HL-60 (cell line): Measurements from ENCODE around the gene NFYA.

Experiments used
- DNase-seq, 2 experiments: peaks; one replicate each; pipeline ENCODE4 v3.0.0-alpha.2; 2010 to 2020; ENCODE audit warnings: low read depth in 1 of 2, low spot score in 1 of 2
- H3K27ac ChIP-seq: fragments of 250-450 bp; sonication (Bioruptor Pico); replicated peaks from 2 replicates; pipeline ENCODE4 v1.5.1; 2020; ENCODE audit warnings: mild to moderate bottlenecking, moderate library complexity
- H3K27me3 ChIP-seq: fragments of 250-450 bp; sonication (Bioruptor Pico); 2 replicates; pipeline ENCODE4 v1.5.1; 2021; ENCODE audit warnings: mild to moderate bottlenecking, moderate library complexity; ENCODE audit not compliant: insufficient read depth, poor library complexity, severe bottlenecking
- H3K4me3 ChIP-seq: replicated peaks from 2 replicates; pipeline ENCODE4 v1.5.1; 2011; ENCODE audit warnings: mild to moderate bottlenecking, control low read depth, low read length; ENCODE audit not compliant: insufficient read depth
- GABPA ChIP-seq: IDR thresholded peaks from 2 replicates; pipeline ENCODE4 v1.6.1; 2012; ENCODE audit warnings: low read depth
- POLR2AphosphoS5 ChIP-seq: IDR thresholded peaks from 2 replicates; pipeline ENCODE4 v1.6.1; 2012; ENCODE audit warnings: low read depth
- SPI1 ChIP-seq: IDR thresholded peaks from 2 replicates; pipeline ENCODE4 v1.6.1; 2012; ENCODE audit warnings: low read depth, mild to moderate bottlenecking, borderline replicate concordance
- TF ChIP-seq, protein P1 (sequence below): IDR thresholded peaks from one replicate; pipeline ENCODE4 v1.5.1; 2011; ENCODE audit warnings: low read length, control low read depth, inconsistent platforms; ENCODE audit not compliant: insufficient read depth
- TF ChIP-seq, protein P2 (sequence below): IDR thresholded peaks from 2 replicates; pipeline ENCODE4 v1.6.1; 2012; ENCODE audit warnings: low read depth; ENCODE audit not compliant: insufficient replicate concordance

Gene NFYA

GRCh38 chr6:41043151-41043550 lies 29.6 kb upstream of the NFYA start:
- TF ChIP-seq, protein P1, sequence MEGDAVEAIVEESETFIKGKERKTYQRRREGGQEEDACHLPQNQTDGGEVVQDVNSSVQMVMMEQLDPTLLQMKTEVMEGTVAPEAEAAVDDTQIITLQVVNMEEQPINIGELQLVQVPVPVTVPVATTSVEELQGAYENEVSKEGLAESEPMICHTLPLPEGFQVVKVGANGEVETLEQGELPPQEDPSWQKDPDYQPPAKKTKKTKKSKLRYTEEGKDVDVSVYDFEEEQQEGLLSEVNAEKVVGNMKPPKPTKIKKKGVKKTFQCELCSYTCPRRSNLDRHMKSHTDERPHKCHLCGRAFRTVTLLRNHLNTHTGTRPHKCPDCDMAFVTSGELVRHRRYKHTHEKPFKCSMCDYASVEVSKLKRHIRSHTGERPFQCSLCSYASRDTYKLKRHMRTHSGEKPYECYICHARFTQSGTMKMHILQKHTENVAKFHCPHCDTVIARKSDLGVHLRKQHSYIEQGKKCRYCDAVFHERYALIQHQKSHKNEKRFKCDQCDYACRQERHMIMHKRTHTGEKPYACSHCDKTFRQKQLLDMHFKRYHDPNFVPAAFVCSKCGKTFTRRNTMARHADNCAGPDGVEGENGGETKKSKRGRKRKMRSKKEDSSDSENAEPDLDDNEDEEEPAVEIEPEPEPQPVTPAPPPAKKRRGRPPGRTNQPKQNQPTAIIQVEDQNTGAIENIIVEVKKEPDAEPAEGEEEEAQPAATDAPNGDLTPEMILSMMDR = no peak
- TF ChIP-seq POLR2AphosphoS5 = no peak
- DNase-seq = no peak
- H3K27ac ChIP-seq = no peak overlapping the region
- no peaks in the 10 kb centered on the region for H3K27me3 ChIP-seq
- H3K4me3 ChIP-seq = no peak overlapping the region

DNA sequence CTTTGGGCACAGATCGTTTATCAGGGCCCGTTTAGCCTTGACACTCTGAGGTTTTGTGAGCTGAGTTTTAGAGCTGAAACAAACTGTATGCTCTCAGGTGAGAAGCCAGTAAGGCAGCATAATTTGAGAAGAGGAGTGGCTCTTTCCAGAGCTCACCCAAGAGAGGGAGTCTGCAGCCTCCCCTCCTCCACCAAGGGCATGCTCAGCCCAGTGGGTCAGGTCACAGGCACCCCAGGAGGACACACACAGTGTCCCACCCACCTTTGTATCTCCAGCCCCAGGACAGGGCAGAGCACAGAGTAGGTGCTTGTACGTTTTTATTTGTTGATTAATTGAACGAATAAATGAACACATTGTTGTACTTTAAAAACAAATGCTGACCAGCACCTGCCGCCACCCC lies 27.1 kb upstream of the NFYA start:
- no peak for DNase-seq
- H3K4me3 ChIP-seq = no peak overlapping the region
- no peak overlapping the region for H3K27ac ChIP-seq
- TF ChIP-seq, protein P2, sequence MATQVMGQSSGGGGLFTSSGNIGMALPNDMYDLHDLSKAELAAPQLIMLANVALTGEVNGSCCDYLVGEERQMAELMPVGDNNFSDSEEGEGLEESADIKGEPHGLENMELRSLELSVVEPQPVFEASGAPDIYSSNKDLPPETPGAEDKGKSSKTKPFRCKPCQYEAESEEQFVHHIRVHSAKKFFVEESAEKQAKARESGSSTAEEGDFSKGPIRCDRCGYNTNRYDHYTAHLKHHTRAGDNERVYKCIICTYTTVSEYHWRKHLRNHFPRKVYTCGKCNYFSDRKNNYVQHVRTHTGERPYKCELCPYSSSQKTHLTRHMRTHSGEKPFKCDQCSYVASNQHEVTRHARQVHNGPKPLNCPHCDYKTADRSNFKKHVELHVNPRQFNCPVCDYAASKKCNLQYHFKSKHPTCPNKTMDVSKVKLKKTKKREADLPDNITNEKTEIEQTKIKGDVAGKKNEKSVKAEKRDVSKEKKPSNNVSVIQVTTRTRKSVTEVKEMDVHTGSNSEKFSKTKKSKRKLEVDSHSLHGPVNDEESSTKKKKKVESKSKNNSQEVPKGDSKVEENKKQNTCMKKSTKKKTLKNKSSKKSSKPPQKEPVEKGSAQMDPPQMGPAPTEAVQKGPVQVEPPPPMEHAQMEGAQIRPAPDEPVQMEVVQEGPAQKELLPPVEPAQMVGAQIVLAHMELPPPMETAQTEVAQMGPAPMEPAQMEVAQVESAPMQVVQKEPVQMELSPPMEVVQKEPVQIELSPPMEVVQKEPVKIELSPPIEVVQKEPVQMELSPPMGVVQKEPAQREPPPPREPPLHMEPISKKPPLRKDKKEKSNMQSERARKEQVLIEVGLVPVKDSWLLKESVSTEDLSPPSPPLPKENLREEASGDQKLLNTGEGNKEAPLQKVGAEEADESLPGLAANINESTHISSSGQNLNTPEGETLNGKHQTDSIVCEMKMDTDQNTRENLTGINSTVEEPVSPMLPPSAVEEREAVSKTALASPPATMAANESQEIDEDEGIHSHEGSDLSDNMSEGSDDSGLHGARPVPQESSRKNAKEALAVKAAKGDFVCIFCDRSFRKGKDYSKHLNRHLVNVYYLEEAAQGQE = no peak
- TF ChIP-seq GABPA = no peak
- TF ChIP-seq, protein P1 = no peak
- no peak for TF ChIP-seq SPI1
- TF ChIP-seq POLR2AphosphoS5 = no peak
- no peaks in the 10 kb centered on the region for H3K27me3 ChIP-seq

DNA sequence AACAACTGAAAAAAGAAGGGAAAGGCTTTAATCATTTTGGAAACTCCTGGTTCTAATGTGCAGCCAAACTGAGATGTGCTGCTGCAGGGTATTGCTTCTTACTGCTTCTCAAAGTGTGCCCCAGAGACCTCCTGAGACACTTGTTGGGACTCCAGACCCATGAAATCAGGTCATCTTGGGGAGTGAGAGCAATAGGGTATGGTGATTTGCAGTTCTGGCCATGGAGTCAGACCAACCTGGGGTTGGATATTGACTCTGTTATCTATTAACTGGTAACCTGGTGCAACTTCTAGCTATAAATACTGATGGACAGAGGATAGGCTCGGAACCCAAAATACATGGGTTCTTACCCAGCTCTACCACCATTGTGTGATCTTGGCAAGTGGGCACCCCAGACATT lies 26.7 kb upstream of the NFYA start:
- TF ChIP-seq GABPA = no peak
- TF ChIP-seq, protein P1 = no peak
- TF ChIP-seq POLR2AphosphoS5 = no peak
- TF ChIP-seq, protein P2 = no peak
- no peak for TF ChIP-seq SPI1
- Histone ChIP-seq H3K4me3 (no peak overlapping the region), H3K27ac (no peak overlapping the region), H3K27me3 (no peaks in the 10 kb centered on the region)
- DNase-seq = no peak

GRCh38 chr6:41047306-41047705 lies 25.5 kb upstream of the NFYA start:
- TF ChIP-seq, protein P1 = no peak
- TF ChIP-seq SPI1 (no peak), POLR2AphosphoS5 (no peak)
- Histone ChIP-seq H3K4me3 (no peak overlapping the region), H3K27me3 (no peaks in the 10 kb centered on the region), H3K27ac (no peak overlapping the region)
- no peak for DNase-seq
